Measurements from ENCODE around the gene KLHL40.

Gene KLHL40

DNA sequence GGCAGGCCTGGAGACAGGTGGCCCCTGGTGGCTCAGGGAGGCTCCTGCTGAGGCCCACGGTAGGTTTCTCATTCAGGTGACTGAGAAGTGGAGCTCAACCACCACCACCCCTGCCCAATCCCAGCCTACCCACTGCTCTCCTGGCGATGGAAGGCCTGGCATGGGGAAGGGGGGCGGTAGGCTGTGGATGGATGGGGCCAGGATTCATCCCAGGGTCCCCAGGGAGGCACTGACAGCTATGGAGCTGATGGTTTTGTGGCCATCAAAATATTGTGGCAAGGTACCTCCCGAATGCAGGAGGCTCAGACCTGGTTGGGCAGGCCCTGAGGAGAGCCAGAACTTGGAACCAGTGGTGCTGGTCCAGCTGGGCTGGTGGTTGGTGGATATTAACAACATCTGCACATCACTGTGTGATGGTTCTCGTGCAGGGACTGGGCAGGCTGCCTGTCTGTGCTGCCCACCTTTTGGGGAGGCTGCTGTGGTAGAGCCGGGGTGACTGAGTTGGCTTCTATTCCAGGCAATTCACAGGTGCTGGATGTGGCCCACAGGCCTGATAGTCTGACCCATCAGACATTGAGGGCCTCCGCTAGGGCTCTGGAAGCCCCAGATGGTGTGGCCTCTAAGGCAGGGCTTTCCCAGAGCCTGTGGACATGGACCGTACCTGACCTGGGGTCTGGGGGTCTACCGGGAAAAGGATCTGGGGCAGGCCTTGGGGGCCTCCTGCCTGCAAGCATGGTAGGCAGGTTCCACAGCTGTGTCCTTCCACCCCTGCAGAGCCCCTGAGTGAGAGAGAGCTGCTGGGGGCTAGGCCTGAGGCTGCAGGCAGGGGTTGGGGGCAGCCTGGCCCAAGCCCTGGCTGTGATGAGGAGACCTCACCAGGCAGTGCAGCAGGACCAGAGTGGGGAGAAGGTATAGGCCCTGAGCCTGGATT lies 28.4 kb upstream of the KLHL40 start:
- in situ Hi-C loops (cut with MboI; ENCODE audit: low pct_unique_long_range_greater_than_20kb, low sequenced_read_pairs), result no loop called here
- no peak for DNase-seq

DNA sequence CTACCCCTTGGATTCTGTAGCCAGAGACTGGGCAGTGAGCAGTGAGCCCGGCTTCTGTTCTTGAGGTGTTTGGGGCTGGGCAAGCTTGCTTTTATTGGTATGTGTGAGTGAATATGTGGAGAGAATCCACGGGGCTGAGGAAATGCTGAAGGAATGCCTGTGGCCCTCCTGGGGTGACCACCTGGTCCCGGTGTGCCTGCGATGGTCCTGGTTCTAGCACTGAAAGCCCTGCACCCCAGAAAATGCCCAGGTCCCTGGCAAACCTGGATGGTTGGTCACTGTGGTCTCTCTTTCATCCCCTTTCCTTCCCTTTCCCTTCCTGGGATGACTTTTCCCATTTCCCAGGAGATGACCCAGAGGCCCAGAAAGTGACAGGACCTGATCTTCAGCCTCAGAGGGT lies 27.7 kb upstream of the KLHL40 start:
- DNase-seq, result no peak
- in situ Hi-C loops (cut with MboI; ENCODE audit: low pct_unique_long_range_greater_than_20kb, low sequenced_read_pairs), result no loop called here

DNA sequence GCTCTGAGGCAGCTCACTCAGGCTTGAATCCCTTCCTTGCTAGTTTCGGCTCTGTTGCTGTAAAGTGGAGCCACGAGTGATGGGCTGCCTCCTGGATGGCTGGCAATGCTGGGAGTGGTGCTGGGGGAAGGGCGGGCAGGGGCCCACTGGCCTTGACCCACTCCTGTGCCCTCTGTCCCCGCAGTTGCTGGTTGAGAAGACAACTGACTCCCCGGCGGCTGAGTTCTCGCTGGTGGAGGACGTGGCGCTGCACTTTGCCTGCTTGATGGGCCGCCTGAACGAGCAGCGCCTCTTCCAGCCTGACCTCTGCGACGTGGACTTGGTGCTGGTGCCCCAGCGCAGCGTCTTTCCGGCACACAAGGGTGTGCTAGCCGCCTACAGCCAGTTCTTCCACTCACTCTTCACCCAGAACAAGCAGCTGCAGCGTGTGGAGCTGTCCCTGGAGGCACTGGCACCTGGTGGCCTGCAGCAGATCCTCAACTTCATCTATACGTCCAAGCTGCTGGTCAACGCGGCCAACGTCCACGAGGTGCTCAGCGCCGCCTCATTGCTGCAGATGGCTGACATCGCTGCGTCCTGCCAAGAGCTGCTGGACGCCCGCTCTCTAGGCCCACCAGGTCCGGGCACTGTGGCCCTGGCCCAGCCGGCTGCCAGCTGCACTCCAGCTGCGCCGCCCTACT lies 27.1 kb upstream of the KLHL40 start:
- in situ Hi-C loops (cut with MboI; ENCODE audit: low pct_unique_long_range_greater_than_20kb, low sequenced_read_pairs), result no loop called here
- no peak for DNase-seq

DNA sequence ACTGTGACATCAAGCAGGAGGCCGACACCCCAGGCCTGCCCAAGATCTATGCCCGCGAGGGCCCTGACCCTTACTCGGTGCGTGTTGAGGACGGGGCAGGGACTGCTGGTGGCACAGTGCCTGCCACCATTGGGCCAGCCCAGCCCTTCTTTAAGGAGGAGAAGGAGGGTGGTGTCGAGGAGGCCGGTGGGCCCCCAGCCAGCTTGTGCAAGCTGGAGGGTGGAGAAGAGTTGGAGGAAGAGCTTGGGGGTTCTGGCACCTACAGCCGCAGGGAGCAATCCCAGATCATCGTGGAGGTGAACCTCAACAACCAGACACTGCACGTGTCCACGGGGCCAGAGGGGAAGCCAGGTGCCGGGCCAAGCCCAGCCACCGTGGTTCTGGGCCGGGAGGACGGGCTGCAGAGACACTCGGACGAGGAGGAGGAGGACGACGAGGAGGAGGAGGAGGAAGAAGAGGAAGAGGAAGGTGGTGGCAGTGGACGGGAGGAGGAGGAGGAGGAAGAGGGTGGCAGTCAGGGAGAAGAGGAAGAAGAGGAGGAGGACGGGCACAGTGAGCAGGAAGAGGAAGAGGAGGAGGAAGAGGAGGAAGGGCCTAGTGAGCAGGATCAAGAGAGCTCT lies 26.5 kb upstream of the KLHL40 start:
- no peak for DNase-seq
- in situ Hi-C loops (cut with MboI; ENCODE audit: low pct_unique_long_range_greater_than_20kb, low sequenced_read_pairs), result no loop called here

DNA sequence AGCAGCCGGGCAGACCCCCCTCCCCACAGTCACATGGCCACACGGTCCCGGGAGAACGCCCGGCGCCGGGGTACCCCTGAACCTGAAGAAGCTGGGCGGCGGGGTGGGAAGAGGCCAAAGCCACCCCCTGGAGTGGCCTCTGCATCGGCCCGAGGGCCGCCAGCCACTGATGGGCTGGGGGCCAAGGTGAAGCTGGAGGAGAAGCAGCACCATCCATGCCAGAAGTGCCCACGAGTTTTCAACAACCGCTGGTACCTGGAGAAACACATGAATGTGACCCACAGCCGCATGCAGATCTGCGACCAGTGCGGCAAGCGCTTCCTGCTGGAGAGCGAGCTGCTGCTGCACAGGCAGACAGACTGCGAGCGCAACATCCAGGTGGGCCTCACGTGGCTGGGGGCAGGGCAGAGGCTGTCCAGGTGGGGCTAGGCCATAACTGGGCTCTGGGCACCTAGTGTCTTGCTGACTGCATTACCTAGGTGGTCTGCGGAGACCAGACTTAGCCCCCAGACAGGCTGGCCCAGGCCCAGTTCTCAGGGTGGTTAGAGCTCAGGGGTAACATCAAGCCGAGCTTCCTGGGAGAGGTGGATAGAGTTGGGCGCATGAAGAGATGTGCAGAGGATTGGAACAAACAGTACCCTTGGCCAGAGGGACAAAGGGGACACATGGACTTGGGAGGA lies 25.7 kb upstream of the KLHL40 start:
- in situ Hi-C loops (cut with MboI; ENCODE audit: low pct_unique_long_range_greater_than_20kb, low sequenced_read_pairs), result no loop called here
- no peak for DNase-seq

DNA sequence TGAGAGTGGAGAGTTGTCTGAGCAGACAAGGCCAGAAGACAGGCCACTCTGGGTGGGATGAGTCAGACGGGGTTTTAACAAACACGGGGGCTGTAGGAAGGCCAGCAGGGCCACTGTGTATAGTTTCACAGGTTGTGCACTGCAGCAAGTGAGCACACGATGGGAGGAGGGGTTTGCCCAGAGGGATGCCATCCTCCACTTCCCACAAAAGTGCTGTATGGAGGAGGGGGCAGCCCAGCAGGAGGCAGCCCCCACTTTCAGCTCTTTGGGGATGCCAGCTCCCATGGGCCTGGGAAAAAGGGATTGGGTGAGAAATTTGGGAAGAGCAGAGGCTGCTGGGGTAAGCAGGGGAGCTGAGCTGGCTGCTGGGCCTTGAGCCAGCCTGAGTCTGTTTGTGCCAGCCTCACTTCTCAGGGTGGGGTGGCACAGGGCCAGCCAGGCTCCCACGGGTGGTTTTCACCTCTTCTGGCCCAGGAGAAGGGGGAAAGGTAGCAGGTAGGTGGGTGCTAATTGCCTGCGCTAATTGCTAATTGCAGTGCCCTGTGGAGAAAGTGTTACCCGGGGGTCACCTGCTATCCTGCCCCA lies 25.1 kb upstream of the KLHL40 start:
- in situ Hi-C loops (cut with MboI; ENCODE audit: low pct_unique_long_range_greater_than_20kb, low sequenced_read_pairs), result no loop called here

DNA sequence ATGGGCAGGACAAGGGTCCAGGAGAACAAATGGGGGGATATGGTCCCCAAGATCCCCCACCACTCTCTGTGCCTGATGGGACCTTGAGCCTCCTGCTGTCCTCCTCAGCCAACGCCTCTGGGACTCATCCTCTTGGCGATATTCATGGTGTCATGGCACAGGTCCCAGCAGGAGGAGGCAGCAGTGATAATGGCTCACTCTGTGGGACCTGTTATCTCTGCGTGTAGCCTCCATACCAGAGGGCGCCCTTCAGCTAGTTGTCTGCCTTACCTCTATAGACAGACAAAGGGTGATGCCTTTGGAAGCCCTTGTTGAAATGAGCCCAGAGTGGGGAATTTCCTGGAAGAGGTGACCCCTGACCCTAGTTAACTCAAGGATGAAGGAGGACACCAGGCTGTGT lies 24.4 kb upstream of the KLHL40 start:
- in situ Hi-C loops (cut with MboI; ENCODE audit: low pct_unique_long_range_greater_than_20kb, low sequenced_read_pairs), result no loop called here
- peak; percentile 20 for DNase-seq

More for the DNA sequence above, 25.1 kb upstream of the KLHL40 start:
- no peak for DNase-seq

DNA sequence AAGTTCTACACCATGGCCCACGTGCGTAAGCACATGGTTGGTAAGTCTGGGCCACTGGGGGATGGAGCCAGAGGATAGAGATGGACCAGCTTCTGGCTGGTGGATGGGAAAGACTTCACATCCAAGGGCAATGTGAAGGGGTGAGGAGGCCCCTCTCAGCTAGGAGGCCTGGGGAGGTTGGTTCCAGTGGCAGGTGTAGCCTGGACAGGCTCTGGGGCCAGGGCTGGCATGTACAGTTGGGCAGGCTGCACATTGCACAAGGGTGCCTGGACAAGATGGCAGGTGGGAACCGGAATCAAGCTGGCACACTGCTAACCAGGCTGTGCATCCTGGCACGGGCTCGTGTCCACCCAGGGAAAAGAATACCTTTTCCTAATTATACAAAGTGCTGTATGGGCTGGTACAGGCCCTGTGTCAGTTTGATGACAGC lies 23.7 kb upstream of the KLHL40 start:
- no peak for DNase-seq
- in situ Hi-C loops (cut with MboI; ENCODE audit: low pct_unique_long_range_greater_than_20kb, low sequenced_read_pairs), result no loop called here

DNA sequence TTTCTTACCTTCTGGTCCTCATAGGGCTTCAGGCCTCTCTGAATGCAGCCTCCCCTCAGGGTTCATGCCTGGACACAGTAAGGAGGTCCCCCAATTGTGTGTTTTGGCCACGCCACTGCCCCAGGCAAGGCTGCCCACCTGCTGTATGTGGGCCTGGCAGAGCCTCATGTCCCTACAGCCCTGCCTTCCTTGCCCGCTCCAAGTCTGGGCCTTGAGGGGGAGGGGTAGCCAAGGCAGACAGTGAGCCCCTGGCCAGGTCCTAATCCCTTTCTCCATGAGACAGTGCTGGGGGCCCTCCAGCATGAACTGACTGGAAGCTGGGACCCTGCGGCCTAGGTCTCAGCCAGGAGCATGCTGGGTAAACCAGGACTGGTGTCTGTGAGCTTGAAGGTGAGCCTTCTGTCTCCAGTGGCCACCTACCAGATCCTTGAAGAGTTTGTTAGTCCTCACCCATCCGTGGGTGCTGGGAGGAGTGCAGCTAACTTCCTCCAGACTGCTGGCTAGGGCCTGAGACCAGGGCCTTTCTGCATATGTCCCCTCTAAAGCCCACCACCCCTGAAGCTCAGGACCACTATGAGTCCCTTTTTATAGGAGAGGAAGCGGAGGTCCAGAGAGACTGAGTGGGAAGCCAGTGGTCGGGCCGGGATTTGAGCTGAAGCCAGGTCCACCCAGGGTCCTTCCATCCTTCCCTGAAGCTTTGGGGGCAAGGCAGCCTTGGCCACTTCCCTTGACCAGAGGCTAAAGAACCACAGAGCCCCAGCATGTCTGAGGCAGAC lies 23.1 kb upstream of the KLHL40 start:
- DNase-seq, result no peak
- in situ Hi-C loops (cut with MboI; ENCODE audit: low pct_unique_long_range_greater_than_20kb, low sequenced_read_pairs), result no loop called here

DNA sequence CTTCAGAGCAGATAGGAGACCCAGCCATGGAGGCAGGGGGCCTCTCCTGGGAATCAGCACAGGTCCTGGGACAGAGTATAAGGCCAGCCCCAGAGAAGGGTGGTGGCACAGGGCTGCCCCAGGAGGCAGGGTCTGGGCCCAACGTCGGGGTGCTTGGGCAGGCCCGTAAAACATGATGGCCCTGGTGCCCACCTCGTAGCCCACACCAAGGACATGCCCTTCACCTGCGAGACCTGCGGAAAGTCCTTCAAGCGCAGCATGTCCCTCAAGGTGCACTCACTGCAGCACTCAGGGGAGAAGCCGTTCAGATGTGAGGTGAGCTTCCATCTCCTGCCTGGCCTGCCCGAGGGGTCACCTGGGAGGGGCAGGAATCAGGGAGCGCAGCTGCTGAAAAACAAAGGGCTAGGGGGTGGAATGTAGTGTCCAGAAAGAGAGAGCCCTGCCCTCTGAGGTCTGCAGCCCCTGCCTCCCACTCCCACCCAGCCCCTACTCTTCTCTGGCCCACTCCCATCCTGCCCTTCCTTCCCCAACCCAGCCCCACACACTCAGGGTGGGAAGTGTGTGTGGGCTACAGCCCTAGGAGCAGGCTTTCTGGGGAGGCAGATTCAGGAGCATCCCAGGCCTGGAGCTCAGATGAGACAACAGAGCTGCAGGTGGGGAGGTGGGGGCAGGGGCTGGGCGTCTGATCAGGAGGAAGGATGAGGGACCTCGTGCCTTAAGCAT lies 22.4 kb upstream of the KLHL40 start:
- no peak for DNase-seq
- in situ Hi-C loops (cut with MboI; ENCODE audit: low pct_unique_long_range_greater_than_20kb, low sequenced_read_pairs), result no loop called here

DNA sequence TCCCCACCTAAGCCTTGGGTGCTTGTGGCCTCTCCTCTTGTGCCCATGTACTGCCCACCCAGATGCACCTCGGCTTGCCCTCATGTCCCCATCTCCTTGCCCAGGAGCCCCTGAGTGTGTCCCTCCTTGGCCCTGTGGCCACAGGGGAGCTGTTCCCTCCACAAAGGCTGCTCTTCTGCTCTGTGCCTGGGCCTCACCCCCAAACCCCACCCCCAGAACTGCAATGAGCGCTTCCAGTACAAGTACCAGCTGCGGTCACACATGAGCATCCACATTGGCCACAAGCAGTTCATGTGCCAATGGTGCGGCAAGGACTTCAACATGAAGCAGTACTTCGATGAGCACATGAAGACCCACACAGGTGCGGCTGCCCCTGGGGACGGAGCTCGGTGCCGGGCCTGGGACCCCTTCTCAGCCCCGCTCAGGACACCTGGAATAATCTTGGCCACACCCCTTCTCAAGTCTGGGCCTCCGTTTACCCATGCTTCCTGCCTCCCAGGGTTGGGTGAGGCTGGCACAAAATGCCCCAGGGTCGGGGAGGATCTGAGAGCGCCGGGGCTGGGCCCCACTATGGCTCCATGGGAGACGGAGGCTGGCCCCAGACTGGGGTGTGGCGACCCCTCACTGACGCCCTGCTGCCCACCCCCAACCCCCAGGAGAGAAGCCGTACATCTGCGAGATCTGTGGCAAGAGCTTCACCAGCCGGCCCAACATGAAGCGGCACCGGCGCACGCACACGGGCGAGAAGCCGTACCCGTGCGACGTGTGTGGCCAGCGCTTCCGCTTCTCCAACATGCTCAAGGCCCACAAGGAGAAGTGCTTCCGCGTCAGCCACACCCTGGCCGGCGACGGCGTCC lies 21.5 kb upstream of the KLHL40 start:
- no peak for DNase-seq
- in situ Hi-C loops (cut with MboI; ENCODE audit: low pct_unique_long_range_greater_than_20kb, low sequenced_read_pairs), result no loop called here

DNA sequence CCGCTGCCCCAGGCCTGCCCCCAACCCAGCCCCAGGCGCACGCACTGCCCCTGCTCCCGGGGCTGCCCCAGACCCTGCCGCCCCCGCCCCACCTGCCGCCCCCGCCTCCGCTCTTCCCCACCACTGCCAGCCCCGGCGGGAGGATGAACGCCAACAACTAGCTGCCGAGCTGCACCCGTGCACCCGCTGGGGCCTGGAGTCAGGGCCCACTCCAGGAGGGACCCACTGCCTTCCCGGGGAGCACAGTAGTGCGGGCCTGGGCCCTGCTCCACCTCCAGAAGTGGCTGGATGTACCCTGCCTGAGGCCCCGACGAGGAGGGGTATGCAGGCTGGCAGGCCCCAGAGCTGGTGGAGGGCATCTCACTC lies 20.9 kb upstream of the KLHL40 start:
- DNase-seq, result no peak
- in situ Hi-C loops (cut with MboI; ENCODE audit: low pct_unique_long_range_greater_than_20kb, low sequenced_read_pairs), result no loop called here

DNA sequence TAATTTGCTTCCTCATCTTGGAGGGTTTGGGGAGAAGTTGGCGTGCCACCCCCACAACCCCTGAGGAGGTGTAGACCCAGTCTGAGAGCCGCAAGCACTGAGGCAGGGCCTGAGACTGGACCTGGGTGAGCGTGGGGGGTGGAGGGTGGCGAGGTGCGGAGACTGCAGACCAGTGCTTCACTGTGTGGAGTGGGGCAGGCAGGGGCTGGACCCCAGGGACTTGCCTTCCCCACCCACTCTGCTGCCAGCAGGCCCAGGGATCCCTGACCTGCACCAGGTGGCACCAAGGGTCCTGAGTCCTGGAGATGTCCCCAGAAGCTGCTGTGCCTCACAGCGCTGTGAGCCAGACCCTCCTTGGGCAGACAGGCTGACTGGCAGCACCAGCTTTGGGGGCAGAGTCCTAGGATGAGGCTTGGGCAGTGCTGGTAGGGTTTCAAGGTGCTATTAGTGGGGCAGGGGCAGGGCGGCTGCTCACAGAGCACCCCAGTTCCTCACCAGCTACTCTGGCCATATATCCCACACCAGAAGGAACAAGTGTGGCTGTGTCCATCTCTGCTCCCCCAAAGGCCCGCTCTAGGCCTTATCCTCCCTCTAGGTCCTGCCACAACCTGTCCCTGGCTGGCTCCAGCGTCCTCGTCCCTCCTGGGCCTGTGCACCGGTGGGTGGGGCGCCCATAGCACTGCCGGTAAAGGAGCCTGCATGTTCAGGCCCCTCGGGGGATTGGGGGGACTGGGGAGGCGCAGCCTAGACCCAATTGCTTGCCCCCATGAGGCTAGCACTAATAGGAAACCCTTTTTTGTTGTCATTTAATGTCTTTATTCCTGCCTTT lies 20.1 kb upstream of the KLHL40 start:
- no peak for DNase-seq
- in situ Hi-C loops (cut with MboI; ENCODE audit: low pct_unique_long_range_greater_than_20kb, low sequenced_read_pairs), result no loop called here

DNA sequence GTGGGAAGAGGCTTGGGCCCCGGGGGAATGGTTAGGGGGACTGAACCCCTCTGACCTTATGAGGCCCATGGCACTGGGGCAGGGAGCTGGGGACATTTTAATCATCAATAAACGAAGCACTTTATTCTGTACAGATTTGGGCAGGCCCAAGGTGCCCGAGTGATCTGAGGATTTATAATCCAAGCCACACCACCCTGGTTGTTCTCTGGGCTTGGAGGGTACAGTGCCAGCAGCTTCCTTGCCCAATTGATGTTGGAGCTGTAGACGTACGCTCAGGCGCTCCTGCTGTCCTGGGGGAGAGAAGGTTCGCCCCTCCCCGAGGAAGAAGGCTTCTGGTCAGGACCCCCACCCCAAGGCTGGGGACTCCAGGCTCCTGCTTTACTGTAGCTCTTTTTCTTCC lies 19.3 kb upstream of the KLHL40 start:
- DNase-seq, result no peak
- in situ Hi-C loops (cut with MboI; ENCODE audit: low pct_unique_long_range_greater_than_20kb, low sequenced_read_pairs), result no loop called here

DNA sequence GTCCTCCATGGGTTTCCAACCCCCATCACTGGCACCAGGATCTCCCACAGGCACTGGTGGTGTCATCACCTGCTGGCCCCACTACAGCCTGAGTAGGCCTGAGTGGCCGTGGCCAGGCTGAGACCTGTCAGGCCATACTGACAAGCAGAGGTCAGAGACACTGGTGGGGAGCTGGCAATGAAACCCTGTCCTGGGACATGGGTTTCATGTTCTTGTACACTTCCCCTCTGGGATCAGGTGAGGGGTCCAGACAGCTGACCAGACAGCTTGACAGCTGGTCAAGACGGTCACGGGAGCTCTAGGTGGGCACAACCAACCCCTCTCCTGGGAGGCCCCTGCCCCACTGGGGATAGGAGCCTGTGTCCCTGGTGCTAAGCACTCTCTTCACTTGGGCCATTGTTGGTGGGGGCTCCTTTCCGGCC lies 18.7 kb upstream of the KLHL40 start:
- in situ Hi-C loops (cut with MboI; ENCODE audit: low pct_unique_long_range_greater_than_20kb, low sequenced_read_pairs), result no loop called here
- no peak for DNase-seq

DNA sequence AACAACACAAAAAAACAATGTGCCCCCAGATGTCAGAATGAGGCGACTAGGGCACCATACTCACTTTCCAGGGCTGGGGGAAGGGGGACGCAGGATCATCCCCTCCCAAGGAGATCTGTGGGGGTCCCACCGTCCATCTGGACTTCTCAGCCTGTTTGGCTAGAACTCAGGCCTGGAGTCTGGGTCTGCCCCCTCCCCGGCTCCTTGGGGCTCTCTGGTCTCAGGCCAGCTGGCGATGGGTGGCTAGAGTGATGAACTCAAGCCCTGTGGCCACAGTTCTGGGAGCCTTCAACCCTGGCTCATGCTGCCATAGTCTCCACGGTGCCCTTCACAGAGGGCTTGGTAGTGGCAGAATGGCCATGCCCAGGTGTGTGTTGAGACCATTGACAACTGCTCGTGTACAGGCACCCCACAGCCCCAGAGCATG lies 18.2 kb upstream of the KLHL40 start:
- no peak for DNase-seq
- in situ Hi-C loops (cut with MboI; ENCODE audit: low pct_unique_long_range_greater_than_20kb, low sequenced_read_pairs), result no loop called here
